22Rv1 (cell line): ENCODE measurements around the gene ANKS1B.

Source experiments
- ZFX ChIP-seq: fragments of 450-650 bp; IDR thresholded peaks from 2 replicates; pipeline ENCODE4 v1.6.1; 2017; ENCODE audit warnings: antibody characterized with exemption, borderline replicate concordance
- TF ChIP-seq, protein P1 (sequence below): fragments of 450-650 bp; IDR thresholded peaks from 2 replicates; pipeline ENCODE4 v1.5.1; 2017; ENCODE audit warnings: mild to moderate bottlenecking

DNA sequence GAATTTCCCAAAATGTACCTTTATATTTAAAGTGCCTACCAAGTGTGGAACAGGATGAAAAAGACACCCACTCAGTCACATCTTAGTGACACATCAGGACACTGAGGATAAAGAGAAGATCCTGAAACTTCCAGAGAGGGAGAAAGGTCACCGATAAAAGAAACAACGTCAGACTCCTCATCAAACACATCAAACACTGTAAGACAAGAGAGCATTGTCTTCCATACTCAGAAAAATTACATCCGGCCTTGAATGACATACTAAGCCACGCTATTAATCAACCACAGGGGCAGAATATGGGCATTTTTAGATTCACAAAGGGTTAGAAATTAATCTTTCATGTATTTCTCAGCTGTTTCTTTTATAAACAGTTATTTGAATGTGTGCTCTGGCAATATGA lies 849.4 kb downstream of the ANKS1B start:
- TF ChIP-seq, protein P1, sequence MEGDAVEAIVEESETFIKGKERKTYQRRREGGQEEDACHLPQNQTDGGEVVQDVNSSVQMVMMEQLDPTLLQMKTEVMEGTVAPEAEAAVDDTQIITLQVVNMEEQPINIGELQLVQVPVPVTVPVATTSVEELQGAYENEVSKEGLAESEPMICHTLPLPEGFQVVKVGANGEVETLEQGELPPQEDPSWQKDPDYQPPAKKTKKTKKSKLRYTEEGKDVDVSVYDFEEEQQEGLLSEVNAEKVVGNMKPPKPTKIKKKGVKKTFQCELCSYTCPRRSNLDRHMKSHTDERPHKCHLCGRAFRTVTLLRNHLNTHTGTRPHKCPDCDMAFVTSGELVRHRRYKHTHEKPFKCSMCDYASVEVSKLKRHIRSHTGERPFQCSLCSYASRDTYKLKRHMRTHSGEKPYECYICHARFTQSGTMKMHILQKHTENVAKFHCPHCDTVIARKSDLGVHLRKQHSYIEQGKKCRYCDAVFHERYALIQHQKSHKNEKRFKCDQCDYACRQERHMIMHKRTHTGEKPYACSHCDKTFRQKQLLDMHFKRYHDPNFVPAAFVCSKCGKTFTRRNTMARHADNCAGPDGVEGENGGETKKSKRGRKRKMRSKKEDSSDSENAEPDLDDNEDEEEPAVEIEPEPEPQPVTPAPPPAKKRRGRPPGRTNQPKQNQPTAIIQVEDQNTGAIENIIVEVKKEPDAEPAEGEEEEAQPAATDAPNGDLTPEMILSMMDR, result no peak
- no peak for TF ChIP-seq ZFX
